ENCODE data around the gene ANKRD11. TPM values are rescaled to one million over a fixed set of nuclear protein-coding genes. Genes with fewer than 3 reads are reported as not detected.
A peak's percentile ranks its signal among the peaks of the same experiment; 100 is the strongest.

ANKRD11 gene
- total RNA-seq, 2 donors from 2014 or later: 118 to 159 TPM

GRCh38 chr16:89366561-89367537 is 123.5 kb downstream of the ANKRD11 start:
- Histone ChIP-seq H3K9me3 (ENCODE audit: control insufficient read depth, low read length) (no peaks in the 10 kb centered on the region), H3K36me3 (ENCODE audit: control insufficient read depth, insufficient read depth, low read length) (peaks cover 13% of the 10 kb centered on the region), H3K4me1 (ENCODE audit: control insufficient read depth, insufficient read depth, low read length) (peaks cover 20% of the 10 kb centered on the region), H3K9ac (ENCODE audit: extremely low read depth, low read length, poor library complexity, severe bottlenecking) (no peak overlapping the region), H3K27me3 (ENCODE audit: control insufficient read depth, insufficient read depth, low read length, poor library complexity, severe bottlenecking) (no peaks in the 10 kb centered on the region), H3K4me3 (ENCODE audit: low read length) (no peak overlapping the region), H3K27ac (ENCODE audit: low read depth, low read length) (no peak overlapping the region)
- peak overlapping the region; percentile 81 for H3K27ac Mint-ChIP-seq
- no peaks in the 10 kb centered on the region for H3K9me3 Mint-ChIP-seq
- TF ChIP-seq CTCF (conservative IDR thresholded peaks at IDR 0.05): no peak
- H3K27me3 Mint-ChIP-seq (ENCODE audit: insufficient read depth): no peaks in the 10 kb centered on the region
- DNase-seq: no peak
- H3K36me3 Mint-ChIP-seq (ENCODE audit: low read depth): peaks cover 3% of the 10 kb centered on the region
- H3K4me3 Mint-ChIP-seq: no peak overlapping the region
- H3K4me1 Mint-ChIP-seq: peaks cover 51% of the 10 kb centered on the region
- WGBS, 2 experiments (ENCODE audit: insufficient coverage in 1 of 2, insufficient read length in 1 of 2): 96 to 97% methylated on average over 32 to 37 of the region's 37 CpGs

GRCh38 chr16:89365996-89366395 is 124.4 kb downstream of the ANKRD11 start:
- DNase-seq: no peak
- H3K27me3 ChIP-seq (ENCODE audit: control insufficient read depth, insufficient read depth, low read length, poor library complexity, severe bottlenecking): no peaks in the 10 kb centered on the region
- no peaks in the 10 kb centered on the region for H3K9me3 ChIP-seq (ENCODE audit: control insufficient read depth, low read length)
- H3K9ac ChIP-seq (ENCODE audit: extremely low read depth, low read length, poor library complexity, severe bottlenecking): no peak overlapping the region
- Mint-ChIP-seq H3K9me3 (no peaks in the 10 kb centered on the region), H3K36me3 (ENCODE audit: low read depth) (peaks cover 3% of the 10 kb centered on the region), H3K4me3 (no peak overlapping the region), H3K27me3 (ENCODE audit: insufficient read depth) (no peaks in the 10 kb centered on the region), H3K4me1 (peaks cover 60% of the 10 kb centered on the region), H3K27ac (peak overlapping the region; percentile 30)
- peaks cover 7% of the 10 kb centered on the region for H3K36me3 ChIP-seq (ENCODE audit: control insufficient read depth, insufficient read depth, low read length)
- H3K4me1 ChIP-seq (ENCODE audit: control insufficient read depth, insufficient read depth, low read length): peaks cover 28% of the 10 kb centered on the region
- WGBS, 2 experiments (ENCODE audit: insufficient coverage in 1 of 2, insufficient read length in 1 of 2): 84 to 95% methylated on average over 3 to 5 of the region's 5 CpGs
- no peak for TF ChIP-seq CTCF (conservative IDR thresholded peaks at IDR 0.05)
- no peak overlapping the region for H3K27ac ChIP-seq (ENCODE audit: low read depth, low read length)
- no peak overlapping the region for H3K4me3 ChIP-seq (ENCODE audit: low read length)

- Histone ChIP-seq H3K9ac (ENCODE audit: extremely low read depth, low read length, poor library complexity, severe bottlenecking) (no peak overlapping the region), H3K4me3 (ENCODE audit: low read length) (peak overlapping the region; percentile 44), H3K27ac (ENCODE audit: low read depth, low read length) (no peak overlapping the region), H3K27me3 (ENCODE audit: control insufficient read depth, insufficient read depth, low read length, poor library complexity, severe bottlenecking) (no peaks in the 10 kb centered on the region), H3K9me3 (ENCODE audit: control insufficient read depth, low read length) (no peaks in the 10 kb centered on the region), H3K4me1 (ENCODE audit: control insufficient read depth, insufficient read depth, low read length) (peaks cover 35% of the 10 kb centered on the region), H3K36me3 (ENCODE audit: control insufficient read depth, insufficient read depth, low read length) (peaks cover 7% of the 10 kb centered on the region)
- TF ChIP-seq CTCF (conservative IDR thresholded peaks at IDR 0.05): no peak
- H3K27ac Mint-ChIP-seq: peak overlapping the region; percentile 89
- no peak for DNase-seq
- 67 to 83% methylated on average over 2 of the region's 2 CpGs for WGBS, 2 experiments (ENCODE audit: insufficient coverage in 1 of 2, insufficient read length in 1 of 2)
- peaks cover 69% of the 10 kb centered on the region for H3K4me1 Mint-ChIP-seq
- H3K36me3 Mint-ChIP-seq (ENCODE audit: low read depth): peaks cover 3% of the 10 kb centered on the region
- H3K4me3 Mint-ChIP-seq: no peak overlapping the region
- H3K9me3 Mint-ChIP-seq: no peaks in the 10 kb centered on the region
- no peaks in the 10 kb centered on the region for H3K27me3 Mint-ChIP-seq (ENCODE audit: insufficient read depth)
These were observed 125.3 kb downstream of the ANKRD11 start for GRCh38 chr16:89365044-89365467.

Measured in endodermal cell (in vitro differentiated cells).